ENCODE data around the gene UST. TPM values are rescaled to one million over a fixed set of nuclear protein-coding genes. Genes with fewer than 3 reads are reported as not detected.
"Not testable (repeated sequence)": the region's sequence is repeated elsewhere in the genome, so short reads cannot be mapped to it uniquely, and the experiment has no call there.

UST gene
- total RNA-seq, 1 donor from 2014 or later = under 0.01 TPM

DNA sequence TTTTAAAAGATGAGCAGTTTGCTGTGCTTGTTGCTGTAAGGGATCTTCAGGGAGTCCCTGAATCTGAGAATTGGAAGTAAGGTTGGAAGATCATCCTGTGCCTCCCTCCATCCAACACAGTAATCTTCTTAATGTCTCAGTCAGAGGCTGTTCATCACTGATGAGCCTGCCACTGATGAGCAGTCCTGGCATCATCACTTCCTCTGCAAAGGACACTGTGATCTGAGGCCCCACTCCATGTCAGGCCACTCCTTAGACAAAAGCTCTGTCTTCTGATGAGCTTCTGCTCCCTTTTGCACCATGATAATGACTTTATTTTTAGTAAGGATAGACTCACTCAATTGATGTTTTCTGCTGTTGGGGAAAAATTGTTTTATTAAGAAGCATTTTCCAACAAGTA is 121.0 kb downstream of the UST start:
- DNase-seq (ENCODE audit: low read depth in 2 of 2) = no peak

DNA sequence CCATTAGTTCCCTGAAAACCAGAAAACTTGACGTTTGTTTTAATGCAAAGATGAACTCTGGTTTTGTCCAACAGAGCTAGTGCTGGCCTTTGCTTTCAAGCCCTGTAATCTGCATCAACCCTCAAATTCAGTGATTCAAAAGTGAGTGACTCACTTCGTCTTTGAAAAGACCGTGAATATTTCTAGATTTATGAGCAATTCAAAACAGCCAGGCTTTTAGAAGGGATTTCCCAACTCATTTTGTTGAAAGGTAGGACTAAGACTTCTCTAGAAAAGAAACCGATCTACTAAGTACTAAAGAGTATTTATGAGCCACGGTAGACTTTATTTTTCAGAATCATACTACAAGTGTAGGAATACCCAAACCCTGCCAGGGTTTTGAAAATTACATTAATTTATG is 121.5 kb downstream of the UST start:
- peak in 1 of 2 donors; percentile 46 for DNase-seq (ENCODE audit: low read depth in 2 of 2)

DNA sequence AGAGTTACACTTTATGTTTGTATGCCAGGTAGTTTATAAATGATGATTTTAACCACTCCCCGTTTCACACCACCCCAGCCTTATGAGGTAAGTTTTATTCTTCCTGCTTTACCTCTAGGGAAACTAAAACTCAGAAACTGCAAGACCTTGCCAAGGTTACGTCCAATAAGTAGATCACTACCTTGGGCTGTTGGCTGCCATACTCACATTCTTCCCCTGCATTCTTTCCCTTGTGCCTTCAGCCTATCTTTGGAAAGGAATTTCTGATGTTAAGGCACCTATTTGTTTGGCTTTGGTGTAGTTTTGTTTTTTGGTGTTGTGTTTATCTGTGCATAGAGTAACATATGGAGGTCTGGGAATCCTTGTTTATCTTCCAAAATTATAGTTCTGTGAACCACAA is 122.1 kb downstream of the UST start:
- DNase-seq (ENCODE audit: low read depth in 2 of 2) = no peak

DNA sequence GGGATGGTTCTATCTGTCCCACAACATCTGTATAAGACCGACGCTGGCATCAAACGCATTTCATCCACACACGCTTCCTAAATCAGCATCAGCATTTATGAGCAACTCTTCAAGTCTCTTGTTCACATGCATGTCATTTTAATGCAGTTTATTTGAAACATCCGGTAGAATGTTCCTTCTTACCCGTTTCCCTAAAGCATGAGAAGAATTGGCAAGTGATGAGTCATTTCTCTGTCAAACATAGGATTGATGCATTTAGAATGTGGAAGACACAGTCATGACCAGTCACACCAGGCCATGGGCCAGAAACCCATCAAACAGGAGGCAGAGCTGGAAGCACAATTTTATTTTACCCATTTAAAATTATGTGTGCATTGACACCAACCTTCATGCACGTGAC is 122.8 kb downstream of the UST start:
- DNase-seq (ENCODE audit: low read depth in 2 of 2) = peak in 1 of 2 donors; percentile 92

DNA sequence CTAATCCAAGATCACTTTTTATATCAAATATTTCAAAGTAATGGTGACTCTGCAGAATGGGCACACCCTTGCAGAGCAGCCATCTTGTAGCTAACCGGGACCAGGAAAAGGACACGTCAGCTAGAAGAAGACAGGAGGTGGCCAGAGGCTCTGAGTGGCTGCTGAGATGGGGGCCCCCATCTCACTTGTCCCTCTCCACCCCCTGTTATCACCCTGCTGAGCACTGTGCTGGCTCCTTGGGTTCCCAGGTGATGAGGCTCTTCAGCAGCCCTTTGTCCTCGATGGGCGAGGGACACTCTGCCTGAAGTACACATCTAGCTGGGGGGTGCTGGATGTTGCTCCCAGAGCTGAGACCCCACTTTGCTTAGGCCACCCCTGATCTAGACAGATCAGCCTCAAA is 126.3 kb downstream of the UST start:
- DNase-seq (ENCODE audit: low read depth in 2 of 2) = no peak

DNA sequence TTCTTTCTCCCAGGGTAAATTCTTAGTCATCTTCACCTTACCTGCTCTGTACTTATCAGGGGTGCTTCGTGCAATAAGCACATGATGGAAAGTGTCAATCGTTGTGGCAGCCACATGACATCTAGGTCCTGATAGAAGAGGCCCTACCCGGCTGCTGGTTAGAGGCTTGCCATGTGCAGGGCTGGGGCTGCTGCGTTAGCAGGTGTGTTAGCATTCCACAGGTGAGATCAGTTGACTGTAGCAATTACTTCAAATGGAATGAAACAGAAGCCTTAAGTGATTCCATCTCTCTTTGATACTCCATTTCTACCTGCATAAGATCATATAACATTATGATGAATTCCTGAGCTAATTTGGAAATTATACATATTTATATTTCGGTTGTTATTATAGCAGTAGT is 127.0 kb downstream of the UST start:
- no peak for DNase-seq (ENCODE audit: low read depth in 2 of 2)

DNA sequence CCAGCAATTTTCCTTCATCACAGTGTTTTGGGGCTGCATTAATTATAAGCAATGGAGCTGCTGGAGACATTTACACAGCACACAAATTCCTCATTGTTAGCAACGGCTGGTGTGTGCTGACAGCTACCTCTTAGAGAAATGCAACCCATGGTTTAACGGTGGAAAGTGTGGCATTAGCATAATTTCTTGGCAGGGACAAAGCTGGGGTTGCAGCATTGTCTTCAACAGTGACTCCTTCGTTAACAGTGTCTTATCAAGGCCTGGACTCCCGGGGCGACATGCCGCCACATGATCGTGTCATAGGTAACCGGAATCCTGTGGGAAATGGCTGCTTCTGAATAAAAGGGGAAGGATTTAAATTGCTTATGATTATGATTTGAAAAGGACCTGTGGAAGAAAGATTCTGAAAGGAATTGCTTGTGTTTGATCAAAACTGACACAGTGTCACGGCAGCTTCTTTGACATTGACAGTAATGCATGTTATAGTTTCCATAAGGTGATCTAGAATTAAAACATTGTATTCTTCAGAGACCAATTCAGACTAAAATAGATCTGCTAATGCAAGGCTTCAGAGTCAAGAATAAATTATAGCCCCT is 128.0 kb downstream of the UST start:
- DNase-seq (ENCODE audit: low read depth in 2 of 2) = no peak

DNA sequence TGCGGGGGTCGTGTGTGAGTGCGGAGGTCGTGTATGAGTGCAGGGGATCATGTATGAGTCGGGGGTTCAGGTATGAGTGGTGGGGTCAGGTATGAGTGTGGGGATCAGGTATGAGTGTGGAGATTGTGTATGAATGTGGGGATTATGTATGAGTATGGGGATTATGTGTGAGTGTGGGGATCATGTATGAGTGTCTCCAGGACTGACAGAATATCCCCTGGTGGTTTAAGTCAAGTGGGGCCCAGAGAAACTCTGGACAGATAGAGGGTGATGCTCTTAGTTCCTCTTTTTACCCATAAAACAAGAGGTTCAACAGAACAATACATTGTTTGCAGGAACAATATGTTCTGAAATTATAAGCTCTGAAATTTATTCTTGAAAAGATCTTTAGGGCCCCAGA is 131.9 kb downstream of the UST start:
- DNase-seq (ENCODE audit: low read depth in 2 of 2) = no peak

DNA sequence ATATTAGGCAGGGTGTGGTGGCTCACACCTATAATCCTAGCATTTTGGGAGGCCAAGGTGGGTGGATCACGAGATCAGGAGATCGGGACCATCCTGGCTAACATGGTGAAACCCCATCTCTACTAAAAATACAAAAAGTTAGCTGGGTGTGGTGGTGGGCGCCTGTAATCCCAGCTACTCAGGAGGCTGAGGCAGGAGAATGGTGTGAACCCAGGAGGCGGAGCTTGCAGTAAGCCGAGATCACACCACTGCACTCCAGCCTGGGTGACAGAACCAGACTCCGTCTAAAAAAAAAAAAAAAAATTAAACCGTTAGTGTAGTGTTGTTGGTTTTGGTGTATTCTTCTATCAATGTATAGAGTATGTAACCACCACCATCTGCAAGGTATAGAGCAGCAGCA is 133.9 kb downstream of the UST start:
- DNase-seq (ENCODE audit: low read depth in 2 of 2) = not testable (repeated sequence)

DNA sequence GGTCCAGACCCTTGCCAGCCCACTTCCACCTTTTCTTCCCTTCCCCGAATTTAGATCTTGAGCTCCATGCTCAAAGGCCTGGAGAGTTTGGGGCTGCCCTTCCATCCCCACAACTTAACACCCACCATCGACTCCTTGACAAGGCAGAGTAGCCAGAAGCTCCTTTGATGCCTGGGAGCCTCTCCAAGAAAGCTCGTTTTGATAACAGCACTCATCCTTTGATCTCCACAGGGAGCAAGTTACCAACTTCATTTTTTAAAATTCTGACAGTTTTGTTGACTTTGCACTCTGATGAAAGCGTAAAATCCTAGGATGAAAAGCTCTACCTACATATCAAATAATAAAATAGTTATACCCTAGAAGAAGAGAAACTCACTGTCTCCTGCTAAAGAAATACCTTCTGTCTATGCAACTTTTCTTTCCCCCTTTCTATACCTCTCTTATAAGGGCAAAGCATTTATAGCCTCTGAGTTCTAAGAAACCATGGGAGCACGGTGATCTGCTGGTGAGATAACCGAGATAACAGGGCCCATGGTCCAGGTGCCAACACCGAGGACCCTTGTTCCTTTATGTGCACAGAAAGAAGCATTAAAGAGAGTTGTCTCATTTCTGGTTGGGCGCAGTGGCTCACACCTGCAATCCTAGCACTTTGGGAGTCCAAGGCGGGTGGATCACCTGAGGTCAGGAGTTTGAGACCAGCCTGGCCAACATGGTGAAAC is 134.9 kb downstream of the UST start:
- no peak for DNase-seq (ENCODE audit: low read depth in 2 of 2)

DNA sequence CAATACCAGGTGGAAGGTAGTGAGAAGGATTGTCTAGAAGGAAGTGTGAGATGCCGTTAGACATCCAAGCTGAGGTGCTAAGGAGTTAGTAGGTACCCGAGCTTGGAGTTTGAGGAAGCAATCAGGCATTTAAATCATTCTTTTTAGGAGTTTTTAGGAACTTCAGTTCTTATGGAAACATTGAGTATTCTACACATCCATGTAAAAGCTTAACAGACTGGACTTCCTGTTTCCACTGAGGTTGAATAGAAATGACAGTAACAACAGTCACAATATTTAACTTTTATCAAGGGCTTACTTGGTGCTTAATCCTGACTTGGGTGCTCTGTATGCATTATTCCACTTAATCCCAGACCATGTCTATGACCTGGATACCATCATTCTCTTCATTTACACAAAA is 136.4 kb downstream of the UST start:
- DNase-seq (ENCODE audit: low read depth in 2 of 2) = no peak

DNA sequence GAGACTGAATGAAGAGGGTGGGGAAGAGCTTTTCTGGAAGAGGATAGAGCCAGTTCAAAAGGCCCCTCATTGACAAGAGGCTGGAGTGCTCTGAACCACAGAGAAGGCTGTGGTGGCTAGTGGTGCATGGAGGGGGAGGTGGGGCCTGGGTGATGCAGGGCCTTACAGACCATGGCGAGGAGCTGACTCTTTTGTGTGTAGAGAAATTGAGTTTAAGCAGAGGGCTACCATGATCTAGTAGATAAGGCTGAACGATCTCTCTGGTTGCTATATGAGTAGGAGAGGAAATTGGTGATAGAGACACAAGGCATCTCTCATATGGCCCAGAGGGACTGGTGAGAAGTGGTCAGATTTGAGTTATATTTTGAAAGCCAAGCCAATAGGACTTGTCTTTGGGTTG is 137.6 kb downstream of the UST start:
- no peak for DNase-seq (ENCODE audit: low read depth in 2 of 2)

DNA sequence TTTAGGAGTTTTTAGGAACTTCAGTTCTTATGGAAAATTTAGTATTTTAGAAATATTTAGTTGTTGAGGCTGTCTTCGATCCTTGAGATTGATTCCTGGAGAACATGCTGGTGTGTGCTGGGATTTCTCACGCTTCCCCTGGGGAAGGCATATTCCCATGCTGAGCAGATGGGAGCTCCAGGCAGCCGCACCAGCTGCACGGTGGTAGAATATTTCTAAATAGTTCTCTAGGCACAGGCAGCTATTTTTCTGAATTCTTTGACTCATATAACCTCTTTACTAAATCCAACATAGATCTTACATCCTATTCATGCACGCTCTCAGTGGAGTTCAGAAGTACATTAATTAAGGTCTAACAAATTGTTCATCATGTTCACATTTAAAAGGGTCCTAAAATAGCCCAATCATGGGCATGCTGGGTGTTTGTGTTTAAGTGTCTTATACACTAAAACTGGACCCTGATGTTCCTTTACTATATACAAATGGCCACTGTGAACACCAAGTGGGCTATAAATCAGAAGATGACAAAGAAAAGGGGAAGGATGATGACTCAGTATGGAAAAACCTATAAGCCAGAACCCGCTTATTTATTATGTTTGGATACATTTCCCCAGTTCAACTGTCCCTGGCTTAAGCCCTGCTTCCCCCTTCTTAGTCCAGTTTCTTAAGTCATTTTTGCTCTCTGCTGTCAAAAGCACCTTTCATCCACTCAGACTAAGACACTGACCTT is 138.5 kb downstream of the UST start:
- peak in 1 of 2 donors; percentile 75 for DNase-seq (ENCODE audit: low read depth in 2 of 2)

DNA sequence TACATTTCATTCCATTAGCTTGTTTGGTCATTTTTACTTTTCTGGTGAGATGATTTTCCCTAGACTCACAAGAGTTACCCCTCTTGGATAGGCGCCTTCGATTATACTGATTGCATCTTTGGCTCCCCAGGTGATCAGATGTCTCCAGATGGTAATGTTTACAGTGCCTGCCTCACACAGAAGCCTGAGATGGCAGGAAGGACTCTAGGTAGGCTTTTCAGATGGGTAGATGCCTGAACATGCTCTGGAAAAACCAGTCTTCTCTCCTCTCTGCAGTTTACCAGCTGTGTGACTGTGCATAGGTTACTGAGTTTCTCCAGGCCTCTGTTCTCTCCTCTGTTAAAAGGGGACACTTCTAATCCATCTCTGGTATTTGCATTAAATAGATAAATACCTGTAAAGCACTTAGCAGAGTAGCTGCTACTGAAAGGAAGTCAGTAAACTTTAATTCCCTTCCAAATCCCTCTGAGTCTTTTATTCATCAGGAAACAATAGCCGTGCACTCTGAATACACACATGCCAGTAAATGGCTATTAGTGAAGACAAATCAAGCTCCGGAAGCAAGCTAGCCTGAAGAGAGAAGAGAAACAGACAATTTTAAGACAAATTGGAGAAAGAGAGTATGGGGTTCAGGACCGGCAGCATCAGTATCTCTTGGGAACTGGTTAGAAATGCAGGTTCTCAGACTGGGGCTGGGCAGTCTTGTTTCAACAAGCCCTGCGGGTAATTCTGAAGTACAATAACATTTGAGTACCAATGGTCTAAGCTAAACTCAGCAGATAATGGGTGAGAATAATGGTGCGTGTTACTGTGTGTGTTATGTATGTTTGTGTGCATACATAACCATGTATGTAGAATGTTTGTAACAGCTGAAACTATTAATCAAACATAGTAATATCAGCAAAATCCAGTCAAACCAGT is 139.4 kb downstream of the UST start:
- DNase-seq (ENCODE audit: low read depth in 2 of 2) = peak in 1 of 2 donors; percentile 22

DNA sequence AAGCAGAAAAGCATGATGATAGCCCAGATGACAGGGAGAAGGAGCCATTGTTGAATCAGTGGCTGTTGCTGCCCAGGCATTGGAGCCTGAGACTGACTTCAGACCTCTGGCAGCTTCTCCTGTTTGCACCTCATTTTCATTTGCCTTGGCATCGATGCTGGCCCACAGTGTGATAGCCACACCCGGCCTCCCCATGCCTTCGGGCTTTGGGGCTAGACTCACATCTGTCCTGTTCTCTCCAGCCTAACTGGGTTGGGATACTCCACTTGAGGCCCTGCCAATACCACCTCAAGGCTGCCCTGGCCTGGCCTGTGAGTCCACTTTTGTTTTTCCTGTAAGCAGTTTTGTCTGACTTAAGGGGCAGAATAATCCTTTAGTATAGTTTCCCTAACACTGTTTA is 140.4 kb downstream of the UST start:
- DNase-seq (ENCODE audit: low read depth in 2 of 2) = no peak

DNA sequence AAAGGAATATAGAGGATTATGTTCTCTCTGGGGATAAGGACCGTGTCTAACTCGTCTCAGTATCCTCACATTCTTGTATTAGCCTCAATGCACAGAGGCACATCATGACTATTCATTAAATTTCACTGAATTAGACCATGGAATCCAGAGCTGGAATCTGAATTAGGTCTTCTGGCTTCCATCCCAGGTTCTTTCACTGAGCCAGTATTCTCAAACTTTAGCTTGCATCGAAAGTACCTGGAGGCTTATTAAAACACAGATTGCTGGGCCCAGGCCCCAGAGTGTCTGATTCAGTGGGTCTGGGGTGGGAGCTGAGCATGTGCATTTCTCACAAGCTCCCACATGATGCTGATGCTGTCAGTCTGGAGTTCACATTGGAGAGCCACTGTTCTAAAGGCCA is 142.0 kb downstream of the UST start:
- no peak for DNase-seq (ENCODE audit: low read depth in 2 of 2)

DNA sequence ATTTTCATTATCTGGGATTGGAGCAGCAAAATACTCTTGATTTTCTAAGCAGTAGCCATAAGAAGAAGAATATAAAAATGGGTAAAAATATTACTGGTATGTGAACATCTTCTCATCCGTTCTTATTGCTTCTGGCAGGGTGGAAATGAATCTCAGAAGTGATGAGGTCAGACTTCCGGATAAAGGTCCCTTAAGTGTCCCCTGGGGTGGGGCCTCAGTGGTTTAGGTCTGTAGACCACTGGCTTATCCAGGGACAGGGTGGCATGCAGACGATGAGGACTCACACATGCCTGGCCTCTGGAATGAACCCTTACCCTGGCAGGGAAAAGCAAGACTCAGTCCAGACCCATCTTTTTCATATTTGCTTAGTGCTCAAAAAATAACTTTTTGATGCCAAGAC is 143.3 kb downstream of the UST start:
- DNase-seq (ENCODE audit: low read depth in 2 of 2) = no peak

DNA sequence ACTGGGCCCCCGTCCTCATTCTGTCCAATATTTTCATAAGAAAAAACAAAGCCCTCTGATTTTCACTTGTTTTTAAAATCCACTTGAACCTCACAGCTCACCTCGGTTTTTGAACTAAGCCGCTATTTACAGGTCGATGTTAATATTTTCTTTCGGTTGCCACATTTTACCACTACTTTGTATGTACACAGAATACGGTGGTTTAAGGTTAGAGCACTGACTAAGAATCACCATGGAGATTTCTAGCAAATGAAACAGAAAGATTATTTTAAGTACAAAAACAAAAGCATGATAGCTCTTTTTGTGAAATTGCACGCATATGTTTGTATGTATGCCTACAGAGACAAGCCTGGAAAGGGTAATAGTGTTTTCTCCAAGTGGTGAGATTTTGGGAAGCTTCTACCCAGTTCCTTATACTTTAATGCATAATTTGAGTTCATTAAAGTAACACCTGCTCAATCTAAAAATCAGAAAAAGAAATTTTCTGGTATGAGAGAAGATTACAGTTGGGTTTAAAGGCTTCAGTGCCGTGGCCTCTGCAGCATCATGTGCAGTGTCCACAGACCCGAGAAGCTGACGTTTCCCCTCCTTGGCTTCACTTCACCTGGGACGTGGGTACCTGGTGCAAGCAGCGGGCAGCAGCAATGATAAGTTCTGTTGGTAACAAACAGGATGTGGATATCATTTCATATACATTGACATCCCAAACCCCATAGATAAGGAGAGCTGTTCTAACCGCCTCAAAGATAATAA is 144.0 kb downstream of the UST start:
- DNase-seq (ENCODE audit: low read depth in 2 of 2) = no peak

DNA sequence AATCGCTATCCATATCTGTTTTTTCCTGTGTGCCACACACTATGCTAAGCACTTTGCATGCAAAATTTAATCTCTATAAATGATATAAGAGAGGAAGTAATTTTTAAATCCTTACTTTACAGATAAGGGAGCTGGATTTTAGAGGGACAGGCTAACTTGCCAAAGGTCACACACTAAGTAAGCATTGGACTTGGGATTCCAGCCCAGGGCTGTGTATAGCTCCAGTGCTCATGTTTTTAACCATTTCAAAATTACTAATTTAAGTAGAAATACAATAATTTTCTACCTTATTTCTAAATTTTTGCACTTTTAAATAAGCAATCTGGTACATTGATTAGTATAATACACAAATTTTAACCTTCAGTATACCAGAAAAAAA is 144.6 kb downstream of the UST start:
- no peak for DNase-seq (ENCODE audit: low read depth in 2 of 2)

DNA sequence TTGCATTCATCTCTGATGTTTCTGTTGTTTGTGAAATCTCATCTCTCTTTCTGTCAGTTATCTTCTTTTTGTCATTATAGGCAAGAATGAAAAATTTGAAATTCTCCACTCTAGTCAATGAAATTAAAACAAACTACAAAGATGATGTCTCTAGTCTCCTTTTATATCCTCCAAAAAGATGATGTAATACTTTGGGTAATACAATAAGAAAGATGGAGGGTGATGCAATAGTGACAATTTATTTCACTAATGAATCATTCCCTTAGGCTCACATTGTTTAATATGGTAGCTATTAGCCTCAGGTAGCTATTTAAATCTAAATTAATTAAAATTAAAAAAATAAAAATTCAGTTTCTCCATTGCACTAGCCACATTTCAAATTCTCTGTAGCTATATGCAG is 145.4 kb downstream of the UST start:
- DNase-seq (ENCODE audit: low read depth in 2 of 2) = no peak

DNA sequence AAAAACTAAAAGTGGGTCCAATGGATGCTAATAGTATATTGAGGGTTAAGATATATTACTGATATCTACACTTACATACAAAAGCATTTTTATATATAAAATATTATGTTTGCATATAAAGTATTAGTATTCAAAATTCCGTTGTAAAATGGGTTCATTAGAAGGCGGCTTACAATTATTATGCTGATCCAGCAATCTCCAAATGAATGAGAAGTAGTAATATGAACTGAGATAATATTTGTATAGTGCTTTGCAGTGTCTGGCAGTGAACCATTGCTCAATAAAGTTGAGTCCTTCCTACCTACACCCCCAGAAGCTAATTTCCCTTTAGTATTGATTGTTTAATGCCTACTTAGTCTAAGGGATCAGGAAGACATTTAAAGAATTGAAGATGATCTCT is 146.2 kb downstream of the UST start:
- DNase-seq (ENCODE audit: low read depth in 2 of 2) = no peak
